ENCODE data around the gene GRM4.
"Not testable (repeated sequence)": the region's sequence is repeated elsewhere in the genome, so short reads cannot be mapped to it uniquely, and the experiment has no call there.

Gene GRM4

GRCh38 chr6:34061348-34061747 lies 84.5 kb downstream of the GRM4 start:
- no peak for DNase-seq

DNA sequence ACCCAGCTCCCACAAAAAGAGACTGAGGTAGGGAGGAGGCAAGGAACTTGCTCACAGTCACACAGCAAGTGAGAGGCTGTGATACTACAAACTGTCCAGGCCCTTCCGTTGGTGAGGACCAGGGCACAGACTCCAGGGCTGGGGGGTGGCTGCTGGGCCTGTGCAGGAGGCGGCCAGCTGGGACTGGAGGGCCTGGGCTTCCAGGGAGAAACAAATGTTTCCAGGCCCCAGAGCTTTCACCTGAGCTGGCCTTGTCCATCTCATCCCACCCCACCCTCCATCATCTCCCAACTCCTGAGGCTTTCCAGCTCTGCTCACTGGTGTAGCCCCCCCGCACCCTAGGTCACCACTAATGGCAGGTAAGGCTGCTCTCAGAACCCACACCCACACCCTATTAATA lies 86.0 kb downstream of the GRM4 start:
- no peak for DNase-seq

DNA sequence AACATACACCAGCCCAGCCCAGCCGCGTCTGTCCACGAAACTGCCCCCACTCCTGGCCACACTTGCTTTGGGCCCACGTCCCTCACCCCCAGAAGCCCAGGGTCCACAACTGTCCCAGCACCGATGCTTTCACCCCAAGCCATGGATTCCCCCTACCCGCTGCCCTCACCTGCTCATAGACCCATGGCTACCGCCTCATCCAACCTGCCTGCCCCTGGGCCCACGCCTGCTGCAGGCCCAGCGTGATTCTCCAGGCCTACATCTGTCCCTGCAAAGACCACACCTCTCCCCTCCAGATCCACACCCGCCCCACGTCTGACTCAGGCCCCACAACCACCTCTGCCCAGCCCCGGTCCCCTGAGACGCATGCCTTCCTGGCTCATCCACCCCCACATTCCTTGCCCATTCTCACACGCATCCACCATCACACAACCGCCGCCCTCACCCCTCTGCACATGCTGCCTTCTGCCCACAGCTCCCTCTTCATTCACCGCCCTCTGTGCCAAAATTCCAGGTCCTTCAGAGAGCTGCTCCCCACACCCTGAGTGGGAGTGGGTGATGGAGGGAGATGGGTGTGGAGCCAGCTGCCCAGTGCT lies 86.7 kb downstream of the GRM4 start:
- no peak for DNase-seq

- DNase-seq, result no peak
Measured at GRCh38 chr6:34057790-34058189, 88.1 kb downstream of the GRM4 start.

DNA sequence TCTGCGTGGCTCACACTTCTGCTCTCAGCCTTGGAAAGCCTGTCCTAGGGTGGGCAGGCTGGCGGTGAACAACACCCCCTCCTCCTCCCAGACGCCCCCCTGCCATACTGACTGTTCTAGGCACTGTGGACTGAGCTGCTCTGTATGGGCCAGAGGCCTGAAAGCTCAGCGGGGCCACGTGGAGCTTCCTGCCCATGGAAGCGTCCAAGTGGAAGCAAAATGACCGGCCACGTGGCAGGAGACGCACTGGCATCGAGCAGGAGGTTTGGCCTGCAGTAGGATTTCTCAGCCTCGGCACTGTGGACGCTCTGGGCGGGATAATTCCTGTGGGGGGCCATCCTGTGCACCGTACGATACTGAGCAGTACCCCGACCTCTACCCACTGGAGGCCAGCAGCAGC lies 88.7 kb downstream of the GRM4 start:
- no peak for DNase-seq

DNA sequence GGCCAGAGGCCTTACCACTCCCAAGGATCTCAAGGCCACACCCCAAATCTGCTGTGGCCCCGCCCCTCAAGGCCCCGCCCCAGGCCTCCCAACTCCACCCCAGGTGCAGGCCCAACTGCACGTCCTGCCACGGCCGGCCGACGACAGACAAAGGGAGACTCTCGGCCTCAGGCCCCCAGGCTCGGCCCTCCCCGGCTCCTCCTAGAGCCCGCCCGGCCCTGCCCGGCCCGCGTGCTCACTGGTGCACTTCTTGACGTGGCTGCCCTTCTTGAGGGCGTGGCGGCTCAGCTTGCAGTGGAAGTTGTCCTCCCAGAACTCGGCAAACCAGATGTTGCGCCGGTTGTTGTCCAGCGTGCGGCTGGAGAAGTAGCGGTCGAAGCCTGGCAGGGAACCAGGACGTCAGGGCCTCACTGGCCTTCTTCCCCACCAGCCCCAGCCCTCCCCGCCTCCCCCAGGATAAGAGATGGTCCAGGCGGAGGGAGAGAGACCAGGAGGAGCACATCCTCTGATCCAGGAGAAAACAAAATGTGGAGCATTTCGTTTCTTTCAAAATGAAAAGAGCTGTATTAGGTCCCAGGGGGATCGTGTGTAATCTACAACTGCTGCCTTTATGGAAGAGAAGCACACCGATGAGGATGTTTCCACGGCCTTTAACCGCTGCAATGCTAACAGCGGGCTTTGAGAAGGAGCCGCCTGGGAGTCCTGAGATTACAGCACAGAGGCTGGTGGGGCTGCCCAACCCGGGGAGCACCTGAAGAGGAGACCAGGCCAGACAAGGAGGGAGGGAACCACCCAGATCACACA lies 89.4 kb downstream of the GRM4 start:
- no peak for DNase-seq

DNA sequence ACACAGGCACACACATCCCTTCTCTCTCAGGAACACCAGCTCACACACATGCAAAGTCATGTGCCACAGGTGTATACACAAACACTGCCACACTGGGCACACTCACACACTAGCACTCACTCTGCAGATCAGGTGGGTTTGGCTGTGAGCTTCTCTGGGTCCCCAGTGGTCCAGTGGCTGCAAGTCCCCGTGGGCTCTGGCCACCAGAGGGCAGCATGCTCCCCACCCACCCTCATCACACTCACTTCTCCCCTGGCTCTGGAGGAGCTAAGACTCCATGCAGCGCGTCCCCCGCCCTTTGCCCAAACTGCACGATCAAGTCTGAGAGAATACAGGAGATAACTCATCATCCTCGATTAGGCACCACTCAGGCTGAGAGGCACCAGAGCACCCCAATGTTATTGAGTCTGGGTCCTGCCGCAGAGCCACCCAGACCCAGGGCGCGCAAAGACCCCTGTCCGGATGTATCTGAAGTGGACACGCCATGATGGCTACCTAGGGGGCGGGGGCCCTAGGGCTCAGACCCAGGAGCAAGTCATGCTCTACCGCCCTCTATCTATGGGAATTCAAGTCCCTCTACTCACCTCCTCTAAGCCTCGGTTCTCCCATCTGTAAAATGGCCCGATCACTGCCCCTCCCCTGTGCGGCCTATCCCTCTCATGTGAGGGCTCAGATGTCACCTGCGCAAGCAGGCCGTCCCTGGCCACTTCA lies 90.5 kb downstream of the GRM4 start:
- DNase-seq, result peak; percentile 53

DNA sequence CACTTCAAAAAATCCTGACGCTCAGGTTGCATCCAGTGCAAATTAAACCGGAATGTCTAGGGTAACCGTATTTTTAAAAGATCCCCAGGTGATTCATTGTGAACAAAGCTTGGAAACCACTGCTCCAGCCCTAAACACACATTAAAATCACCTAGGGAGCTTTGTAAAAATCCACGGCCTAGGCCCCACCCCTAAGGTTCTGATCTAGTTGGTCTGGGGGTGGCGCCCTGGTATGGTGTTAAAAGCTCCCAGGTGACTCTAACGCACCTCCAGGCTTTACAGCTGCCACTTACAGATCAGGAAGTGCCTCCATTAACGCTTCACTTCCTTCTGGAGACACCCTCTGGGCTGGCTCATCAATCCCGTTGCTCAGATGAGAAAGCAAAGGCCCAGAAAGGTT lies 92.2 kb downstream of the GRM4 start:
- no peak for DNase-seq

GRCh38 chr6:34052918-34053608 lies 92.8 kb downstream of the GRM4 start:
- DNase-seq, result no peak

- DNase-seq, result no peak
Measured at GRCh38 chr6:34052071-34052825, 93.6 kb downstream of the GRM4 start.

DNA sequence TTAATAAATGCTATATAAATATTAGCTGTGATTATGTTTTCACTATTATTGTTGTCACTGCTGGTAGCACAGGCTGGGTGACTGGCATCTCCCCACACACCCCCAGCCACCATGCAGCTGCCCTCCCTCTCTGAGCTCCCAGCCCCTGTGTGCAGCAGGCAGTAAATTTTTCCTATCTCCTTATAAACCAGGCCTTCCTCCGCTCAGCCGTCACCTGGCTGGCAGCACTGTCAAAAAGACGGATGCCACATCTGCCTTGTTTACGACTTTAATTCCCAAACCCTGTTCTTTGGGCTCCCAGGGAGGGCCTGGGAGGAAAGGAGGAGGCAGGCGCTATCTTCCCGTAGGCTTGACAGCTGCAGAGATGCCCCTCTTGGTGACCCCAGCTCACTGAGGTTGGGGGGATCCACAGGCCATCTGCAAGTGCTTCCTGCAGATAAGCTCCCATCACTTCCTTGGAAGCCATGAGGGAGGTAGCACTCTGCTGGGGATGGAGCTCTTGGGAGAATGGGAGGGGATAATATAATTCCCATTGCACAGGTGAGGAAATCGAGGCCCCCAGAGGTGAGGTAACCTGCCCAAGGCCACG lies 94.5 kb downstream of the GRM4 start:
- no peak for DNase-seq

DNA sequence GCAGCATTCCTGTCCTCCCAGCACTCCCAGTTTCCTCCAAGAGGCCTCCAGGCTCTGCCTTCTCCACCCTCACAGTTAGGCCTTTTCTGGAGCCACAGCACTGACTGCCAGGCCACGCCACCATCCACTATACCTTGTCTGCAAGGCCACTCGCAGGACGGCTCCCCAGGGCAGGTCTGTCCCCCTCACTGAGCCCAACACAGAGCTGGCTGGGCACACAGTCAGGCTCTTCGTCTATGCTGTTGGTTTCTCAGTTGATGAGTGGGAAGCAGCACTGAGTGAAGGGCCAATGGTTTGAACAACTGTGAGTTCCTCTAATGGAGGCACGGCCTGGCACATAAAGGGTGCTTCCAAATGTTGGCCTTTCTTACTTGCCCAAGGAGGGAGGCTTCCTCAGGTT lies 95.2 kb downstream of the GRM4 start:
- DNase-seq, result no peak

GRCh38 chr6:34049395-34050342 lies 96.2 kb downstream of the GRM4 start:
- DNase-seq, result no peak

DNA sequence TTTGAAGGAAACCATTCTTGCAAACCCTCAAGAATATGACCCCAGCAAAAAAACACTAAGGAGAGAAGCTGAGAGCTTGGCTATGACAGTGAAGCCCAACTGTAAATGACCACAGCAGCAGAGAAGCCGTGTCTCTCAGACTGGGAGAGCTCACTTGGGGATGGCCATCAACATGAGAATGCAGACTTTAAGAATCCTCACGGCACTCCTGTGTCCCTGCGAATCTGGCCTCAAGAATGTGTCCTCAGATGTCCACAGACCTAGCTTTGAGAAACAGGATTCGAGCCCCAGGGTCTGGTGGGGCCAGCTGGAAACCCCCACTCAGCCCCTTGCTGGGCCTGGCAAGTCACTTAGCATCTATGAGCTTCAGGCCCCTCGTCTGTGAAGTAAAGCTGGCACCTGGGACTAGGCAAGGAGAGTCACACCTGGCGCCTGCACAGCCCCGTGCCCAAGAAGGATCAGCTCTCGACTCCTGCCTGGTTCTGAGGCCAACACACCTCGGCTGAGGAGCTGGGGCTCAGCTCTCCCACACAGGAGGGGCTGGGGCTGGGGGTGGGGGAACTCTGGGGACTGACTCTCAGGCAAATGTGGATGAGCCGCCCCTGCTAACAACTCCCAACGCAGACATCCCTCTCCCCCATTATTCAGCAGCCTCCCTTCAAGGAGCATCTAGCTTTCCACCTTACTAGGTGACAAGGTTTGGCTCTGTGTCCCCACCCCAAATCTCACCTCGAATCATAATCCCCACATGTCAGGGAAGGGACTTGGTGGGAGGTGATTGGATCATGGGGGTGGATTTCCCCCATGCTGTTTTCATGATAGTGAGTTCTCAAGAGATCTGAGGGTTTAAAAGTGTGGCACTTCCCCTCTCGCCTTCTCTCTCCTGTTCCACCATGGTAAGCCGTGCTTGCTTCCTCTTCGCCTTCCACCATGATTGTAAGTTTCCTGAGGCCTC lies 97.7 kb downstream of the GRM4 start:
- DNase-seq, result no peak

DNA sequence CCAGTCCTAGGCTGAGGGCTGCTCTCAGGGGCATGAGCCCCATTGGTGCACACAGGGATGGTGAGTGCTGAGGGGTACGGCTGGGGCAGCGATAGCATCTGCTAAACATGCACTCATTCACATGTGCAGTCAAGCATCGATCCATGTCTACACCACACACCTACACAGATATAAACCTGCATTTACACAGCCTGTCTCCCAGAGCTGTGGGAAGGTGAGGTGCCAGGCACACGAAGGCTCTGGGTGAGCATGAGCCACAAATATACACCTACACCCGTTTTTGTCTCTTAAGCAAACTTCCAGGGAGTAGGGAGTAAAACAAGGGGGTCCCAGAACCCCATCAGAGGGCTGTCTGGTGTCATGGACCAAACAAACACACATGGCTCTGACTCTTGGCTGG lies 99.3 kb downstream of the GRM4 start:
- no peak for DNase-seq

DNA sequence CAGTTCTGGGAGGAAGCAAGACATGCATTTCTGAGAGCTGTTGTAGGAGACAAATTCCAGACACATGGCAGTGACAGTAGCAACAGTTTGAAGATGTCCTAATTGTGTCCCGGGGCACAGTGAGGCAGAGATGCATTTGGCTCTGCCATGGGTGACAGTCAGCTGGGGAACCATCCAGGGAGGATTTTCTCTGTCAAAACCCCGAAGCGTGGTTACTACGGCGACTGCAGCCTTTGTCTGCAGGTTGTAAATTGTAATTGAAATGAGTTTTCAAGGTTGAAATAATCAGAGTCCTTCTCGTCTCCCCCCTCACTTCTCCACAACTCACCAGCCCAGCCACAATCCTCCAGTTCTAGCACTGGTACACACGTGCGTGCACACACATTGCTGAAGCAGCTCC lies 100.1 kb downstream of the GRM4 start:
- no peak for DNase-seq

DNA sequence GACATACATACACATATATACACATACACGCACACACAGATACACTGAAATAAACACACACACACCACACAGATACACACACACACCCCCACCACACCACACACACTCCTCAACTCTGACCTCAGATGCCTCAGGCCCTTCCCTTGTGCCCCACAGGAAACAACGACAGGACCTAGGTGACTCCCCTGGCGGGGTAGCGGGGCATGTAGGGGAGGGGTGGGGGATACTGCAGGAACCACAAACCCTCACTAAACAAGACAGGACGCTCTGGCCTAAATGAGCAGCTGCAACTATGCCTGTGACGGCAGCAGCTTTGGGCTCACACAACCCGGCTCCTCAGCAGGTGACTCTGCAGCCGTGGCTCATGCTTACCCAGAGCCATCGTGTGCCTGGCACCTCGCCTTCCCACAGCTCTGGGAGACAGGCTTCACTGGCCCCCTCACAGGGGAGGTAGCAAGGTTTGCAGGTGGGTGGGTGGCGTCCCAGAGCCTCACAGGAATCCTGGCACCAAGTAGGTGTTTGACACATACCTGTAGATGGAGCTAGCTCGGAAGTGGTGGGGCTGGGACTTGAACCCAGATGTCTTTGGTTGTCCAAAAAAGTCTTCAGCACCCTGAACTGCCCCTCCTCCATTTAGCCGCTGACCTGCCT lies 100.8 kb downstream of the GRM4 start:
- DNase-seq, result no peak

DNA sequence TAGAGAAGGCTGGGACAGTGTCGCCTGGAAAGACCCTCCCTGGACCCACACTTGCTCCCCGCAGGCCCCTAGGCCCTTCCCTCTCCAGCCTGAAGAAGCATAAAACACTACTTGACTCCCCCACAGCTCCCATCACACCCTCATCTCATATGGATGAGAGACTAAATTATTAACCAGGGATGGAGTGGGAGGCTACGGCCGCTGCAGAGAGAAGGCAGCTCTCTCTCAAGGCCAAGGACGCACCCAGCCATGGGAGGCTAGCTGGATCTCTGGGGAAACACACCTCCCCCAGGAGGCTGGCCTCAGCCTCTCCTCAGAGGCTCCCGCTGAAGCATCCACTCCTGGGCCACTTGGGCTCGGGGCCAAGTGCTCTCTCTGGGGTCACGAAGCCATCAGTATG lies 102.5 kb downstream of the GRM4 start:
- DNase-seq, result no peak

- DNase-seq, result not testable (repeated sequence)
Measured at GRCh38 chr6:34041998-34042397, 103.9 kb downstream of the GRM4 start.
